ENCODE results near the gene ETV6.

The ETV6 gene

DNA sequence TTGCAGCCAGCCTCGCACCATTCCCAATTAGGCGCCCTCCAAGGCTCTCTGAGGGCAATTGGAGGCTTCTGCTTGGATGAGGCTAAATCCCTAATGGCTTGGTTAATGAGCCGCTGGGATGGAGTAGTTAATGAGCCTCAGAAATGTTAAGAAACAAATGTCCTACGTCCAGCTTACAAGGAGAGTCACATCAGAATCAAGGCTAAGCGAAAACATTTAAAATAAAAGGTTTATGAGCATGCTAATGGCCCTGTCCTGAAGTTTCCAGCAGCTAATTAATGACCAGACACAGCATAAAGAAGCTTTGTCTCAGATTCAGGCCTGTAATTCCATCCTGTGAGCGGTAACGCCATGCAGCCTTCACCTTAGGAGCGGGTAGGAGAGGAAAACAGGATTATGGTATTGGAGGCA lies 220.6 kb downstream of the ETV6 start:
- no peak for DNase-seq

- no peak for DNase-seq
These were observed 222.6 kb downstream of the ETV6 start for GRCh38 chr12:11872055-11872454.

- DNase-seq = no peak
These were observed 226.0 kb downstream of the ETV6 start for GRCh38 chr12:11875414-11875935.

GRCh38 chr12:11876307-11876706 lies 226.8 kb downstream of the ETV6 start:
- no peak for DNase-seq

DNA sequence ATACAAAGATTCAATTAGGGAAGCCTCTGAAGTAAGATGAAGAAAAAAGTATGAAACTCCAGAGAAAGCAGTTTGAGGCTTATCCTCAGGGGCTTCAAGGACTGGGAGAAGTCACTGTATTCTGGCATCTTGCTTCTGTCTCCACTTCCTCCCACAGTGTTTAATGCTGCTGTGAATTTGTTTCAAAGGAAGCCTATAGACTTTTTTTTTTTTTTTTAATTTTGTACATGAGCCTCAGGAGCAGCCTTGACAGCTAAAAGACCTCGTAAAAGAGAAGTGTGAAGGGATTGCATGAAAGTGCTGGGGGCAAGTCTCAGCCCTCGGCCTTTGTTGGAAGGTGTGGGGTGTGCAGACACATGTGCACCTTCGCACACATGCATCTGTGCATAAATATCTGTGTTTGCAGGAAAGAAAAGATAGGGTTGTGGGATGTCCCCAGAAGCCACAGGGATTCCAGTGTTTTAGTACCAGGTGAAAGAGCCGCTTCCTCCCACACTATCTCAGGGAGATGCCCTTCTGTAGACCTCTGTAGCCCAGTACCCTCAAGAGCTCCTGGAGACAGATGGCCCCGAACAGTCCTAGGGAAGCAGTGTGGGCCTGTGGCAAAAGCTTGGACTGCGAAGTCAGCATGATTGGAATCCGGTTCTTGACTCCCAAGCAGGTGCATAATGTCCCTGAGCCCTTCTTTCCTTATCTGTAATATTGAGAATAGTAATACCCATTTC lies 227.8 kb downstream of the ETV6 start:
- DNase-seq = no peak

- DNase-seq = no peak
These were observed 228.7 kb downstream of the ETV6 start for GRCh38 chr12:11877869-11878780.

DNA sequence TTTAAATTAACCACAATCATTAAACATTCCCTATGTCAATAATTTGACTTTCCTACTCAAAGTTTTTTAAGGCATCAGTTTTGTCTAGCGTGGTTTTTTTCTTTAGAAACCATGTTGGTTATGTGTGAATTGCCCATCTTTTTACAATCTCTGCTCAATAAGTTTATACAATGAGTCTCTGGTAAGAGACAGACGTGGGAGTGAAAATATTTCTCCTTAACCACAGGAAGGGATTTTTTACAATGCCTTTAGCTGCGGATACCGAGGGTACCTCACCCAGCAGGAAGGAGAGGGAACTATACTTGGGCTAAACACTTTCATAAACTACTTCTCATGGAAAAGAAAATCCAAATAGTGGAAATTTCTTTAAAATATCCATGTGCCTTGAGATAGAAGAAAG lies 229.8 kb downstream of the ETV6 start:
- DNase-seq = no peak

GRCh38 chr12:11880381-11880780 lies 230.9 kb downstream of the ETV6 start:
- DNase-seq = no peak

GRCh38 chr12:11881835-11882234 lies 232.4 kb downstream of the ETV6 start:
- no peak for DNase-seq

- DNase-seq = no peak
These were observed 233.0 kb downstream of the ETV6 start for GRCh38 chr12:11882301-11883019.

- DNase-seq = peak in 1 of 2 donors; percentile 19
These were observed 234.6 kb downstream of the ETV6 start for GRCh38 chr12:11884116-11884515.

- peak; percentile 5 to 65 for DNase-seq
These were observed 235.2 kb downstream of the ETV6 start for GRCh38 chr12:11884706-11885105.

DNA sequence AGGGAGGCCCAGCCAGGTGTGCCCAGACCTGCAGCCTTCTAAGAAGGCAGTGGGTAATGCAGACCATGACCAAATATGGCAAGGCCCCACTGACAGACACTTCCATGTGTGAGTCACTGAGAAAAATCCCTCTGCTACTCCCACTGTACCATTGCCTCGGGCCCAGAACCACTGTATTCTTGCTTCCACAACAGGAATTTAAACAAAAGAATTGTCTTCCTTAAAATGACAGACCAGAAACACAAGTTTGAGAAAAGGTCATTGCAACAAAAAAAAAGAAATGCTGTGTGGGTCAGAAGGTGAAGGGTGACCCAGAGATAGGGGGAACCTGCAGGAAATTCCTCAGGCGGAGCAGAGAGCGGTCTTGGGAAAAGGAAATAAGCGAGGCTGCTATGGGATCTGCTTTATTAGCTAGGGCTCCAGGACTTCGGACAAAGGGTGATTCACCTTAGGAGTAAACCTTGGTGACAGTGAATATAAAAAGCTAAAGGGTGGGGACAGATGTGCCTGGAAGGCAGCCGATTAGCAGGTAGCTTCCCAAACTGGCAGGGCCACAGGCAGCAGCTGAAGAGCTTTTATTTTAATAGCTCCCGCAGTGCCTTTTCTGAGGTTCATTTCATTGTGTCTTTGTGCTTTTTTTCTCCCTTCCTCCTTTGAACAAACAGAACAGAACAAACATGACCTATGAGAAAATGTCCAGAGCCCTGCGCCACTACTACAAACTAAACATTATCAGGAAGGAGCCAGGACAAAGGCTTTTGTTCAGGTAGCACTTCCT lies 236.0 kb downstream of the ETV6 start:
- peak in 1 of 2 donors; percentile 26 for DNase-seq

DNA sequence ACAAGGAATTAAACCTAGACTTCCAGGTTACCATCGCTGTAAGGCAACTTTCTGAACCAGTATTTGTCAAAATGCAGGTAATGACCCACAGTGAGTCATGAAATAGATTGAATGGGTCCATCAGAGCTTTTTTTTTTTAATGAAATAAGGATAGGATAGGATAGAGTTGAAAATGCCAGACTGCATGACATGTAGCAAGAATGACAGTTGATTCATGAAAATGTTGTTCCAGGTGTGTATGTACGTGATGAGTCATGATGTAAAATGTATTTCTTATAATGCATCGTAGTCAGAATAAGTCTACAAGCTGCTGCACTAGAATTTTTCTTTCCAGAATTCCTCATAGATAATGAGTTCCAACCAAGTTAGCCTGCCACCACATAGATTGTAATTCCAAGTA lies 236.9 kb downstream of the ETV6 start:
- no peak for DNase-seq

DNA sequence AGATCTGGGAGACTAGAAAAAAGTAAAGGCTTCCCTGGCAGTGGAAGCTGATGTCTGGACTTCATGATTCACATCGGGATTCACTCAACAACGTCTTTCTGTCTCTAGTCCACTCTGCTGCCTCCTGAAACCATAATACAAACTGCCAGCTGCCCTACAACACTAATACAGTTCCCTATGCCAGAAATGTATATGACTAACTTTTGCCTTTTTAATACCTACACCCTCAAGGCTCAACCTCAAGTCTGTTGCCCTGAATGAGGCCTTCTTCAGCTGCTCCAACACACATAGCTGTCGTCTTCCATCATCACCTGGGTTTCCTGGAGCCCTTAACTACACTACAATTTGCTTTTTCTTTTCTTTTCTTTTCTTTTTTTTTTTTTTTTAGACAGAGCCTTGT lies 238.6 kb downstream of the ETV6 start:
- no peak for DNase-seq

- DNase-seq = no peak
These were observed 241.9 kb downstream of the ETV6 start for GRCh38 chr12:11891346-11891745.

DNA sequence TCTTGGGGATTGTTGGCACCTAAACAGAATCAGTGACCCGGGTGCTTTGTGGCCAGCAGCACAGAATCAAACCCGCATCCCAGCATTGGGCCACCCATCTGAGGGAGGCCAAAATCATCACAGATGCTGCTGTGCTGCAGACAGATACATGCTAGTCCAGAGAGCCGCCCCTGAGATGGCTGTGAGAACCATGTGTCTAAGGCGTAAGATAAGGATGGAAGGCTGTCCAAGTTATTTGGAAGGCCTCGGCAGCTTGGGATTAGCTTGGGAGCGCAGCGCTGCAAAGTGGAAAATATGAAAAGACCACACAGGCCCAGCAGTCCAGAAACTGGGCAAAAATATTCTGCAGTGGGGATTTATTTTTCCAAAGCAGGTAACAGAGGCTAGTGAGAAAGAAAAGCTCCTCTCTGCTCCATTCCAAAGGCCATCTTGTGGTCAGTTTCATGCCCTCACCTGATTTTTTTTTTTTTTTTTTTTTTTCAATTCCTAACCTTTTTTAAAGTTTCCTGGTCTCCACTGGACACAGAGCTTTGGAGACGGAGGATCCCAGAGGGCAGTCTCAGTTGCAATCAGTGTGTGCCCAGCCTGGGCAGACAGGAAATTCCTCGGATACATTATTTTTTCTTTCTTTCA lies 242.4 kb downstream of the ETV6 start:
- no peak for DNase-seq

- no peak for DNase-seq
These were observed 244.5 kb downstream of the ETV6 start for GRCh38 chr12:11893998-11894397.

DNA sequence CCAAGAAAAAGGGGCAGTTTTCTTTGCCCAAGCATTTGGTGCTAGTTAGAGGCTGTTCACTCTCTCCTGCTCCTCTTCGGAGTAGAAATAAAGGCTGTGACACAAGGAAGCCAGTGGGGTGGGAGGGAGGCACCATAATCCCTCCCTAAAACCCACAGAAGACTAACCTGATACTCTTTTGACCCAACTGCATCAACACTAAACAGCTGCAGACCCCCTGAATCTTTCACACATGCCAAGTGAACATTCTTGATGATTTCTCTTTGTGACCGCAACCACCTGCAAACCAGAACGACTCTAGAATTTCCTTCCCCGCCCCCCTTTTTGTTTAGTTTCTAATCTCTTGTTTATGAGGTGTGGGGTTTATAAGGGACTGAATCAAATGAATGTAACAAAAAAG lies 245.4 kb downstream of the ETV6 start:
- DNase-seq = no peak

DNA sequence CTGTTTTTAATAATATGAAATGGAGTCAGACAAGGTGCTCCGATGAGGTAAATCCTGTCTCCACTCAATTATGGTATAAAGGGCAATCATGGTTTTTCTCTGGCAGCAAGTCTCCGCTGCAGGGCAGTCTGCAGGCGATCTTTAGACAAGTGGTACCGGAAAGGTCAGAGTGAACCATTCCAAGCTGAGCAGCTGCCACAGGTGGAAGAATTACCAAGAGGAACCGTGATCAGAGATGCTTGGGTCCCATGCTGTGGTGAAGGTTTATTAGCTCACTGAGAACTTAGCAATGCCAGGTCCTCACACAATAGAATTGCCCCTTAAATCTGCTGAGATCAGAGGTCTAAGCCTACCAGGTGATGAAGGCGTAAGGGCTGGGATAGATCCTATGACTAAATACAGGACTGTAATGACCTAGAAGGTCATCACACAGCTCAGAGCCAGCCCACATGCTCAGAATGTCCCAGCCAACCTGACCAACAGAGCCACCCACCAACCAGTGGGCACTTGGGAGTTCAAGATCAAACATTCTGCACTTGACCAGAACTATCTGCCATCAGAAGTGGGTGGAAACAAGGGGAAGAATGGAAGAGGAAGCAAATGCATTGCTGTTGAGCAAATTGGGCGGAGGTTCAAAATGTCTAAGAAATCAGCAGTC lies 246.1 kb downstream of the ETV6 start:
- no peak for DNase-seq

DNA sequence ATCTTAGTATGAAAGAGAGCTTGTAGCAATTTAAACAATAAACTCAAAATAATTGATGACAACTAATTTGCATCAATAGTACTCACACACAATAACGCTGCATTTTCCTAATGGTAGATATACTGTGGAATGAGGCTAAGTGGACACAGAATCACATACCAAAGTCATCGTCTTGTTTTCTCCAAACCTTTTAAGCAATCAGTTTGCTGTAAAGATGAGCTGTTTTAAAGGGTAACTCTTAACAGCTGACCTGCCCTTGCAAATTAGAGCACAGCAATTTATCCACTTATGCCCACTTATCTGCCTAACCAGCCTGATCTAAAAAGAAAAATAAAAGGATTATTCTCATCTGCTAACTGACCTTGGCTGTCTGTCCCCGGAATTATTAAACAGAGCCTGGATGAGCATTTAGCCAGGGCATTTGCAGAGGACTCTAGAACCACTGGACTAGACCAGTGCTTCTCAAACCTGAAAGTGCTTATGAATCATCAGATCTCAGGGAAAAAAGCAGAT lies 247.0 kb downstream of the ETV6 start:
- no peak for DNase-seq

All from CD4-positive, alpha-beta T cell treated with Interleukin-4 for 1 hour (primary cell).